Measurements from ENCODE around the gene HKDC1. TPM values are rescaled to one million over a fixed set of nuclear protein-coding genes. Genes with fewer than 3 reads are reported as not detected.

The HKDC1 gene
- polyA plus RNA-seq, 2 of the 4 experiments (the other 2 are of a cell fraction): 32.5 to 32.8 TPM

DNA sequence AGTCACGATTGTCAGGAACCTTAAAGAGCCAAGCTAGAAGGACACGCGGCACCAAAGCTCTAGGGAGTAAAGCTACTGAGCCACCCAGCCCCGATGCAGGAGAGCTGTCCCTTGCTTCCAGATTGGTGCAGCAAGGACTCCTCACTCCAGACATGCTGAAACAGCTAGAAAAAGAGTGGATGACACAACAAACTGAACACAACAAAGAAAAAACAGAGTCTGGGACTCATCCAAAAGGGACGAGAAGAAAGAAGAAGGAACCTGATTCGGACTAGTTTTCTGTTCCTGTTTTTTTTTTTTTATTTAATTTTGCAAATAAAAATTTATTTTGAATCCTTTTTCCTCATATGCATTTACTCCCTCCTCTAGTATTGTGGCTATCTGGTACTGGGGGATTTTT is 11.4 kb upstream of the HKDC1 start (continued):
- no peak for TF ChIP-seq HES2 (IDR thresholded peaks at IDR 0.05)
- no peak for TF ChIP-seq ATOH8 (CRISPR knock-in tag; IDR thresholded peaks at IDR 0.05; ENCODE audit: low read depth)

GRCh38 chr10:69209787-69210484 is 10.2 kb upstream of the HKDC1 start:
- no peak overlapping the region for H3K4me3 ChIP-seq
- FAIRE-seq (no peak), ATAC-seq (no peak), DNase-seq (ENCODE audit: low read depth in 1 of 2, low spot score in 1 of 2) (no peak)
- 86% methylated on average over 3 of the region's 3 CpGs for WGBS (ENCODE audit: missing lambda C conversion rate)
- H3K4me2 ChIP-seq: no peak overlapping the region
- peaks cover 6% of the 10 kb centered on the region for H3K4me1 ChIP-seq
- no peaks in the 10 kb centered on the region for H3K9me3 ChIP-seq
- TF ChIP-seq, protein P1, sequence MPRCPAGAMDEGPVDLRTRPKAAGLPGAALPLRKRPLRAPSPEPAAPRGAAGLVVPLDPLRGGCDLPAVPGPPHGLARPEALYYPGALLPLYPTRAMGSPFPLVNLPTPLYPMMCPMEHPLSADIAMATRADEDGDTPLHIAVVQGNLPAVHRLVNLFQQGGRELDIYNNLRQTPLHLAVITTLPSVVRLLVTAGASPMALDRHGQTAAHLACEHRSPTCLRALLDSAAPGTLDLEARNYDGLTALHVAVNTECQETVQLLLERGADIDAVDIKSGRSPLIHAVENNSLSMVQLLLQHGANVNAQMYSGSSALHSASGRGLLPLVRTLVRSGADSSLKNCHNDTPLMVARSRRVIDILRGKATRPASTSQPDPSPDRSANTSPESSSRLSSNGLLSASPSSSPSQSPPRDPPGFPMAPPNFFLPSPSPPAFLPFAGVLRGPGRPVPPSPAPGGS (IDR thresholded peaks at IDR 0.05): no peak
- TF ChIP-seq PHF8 (IDR thresholded peaks at IDR 0.05; ENCODE audit: borderline replicate concordance, low read depth) (no peak), BHLHE40 (IDR thresholded peaks at IDR 0.05; ENCODE audit: low read depth, low read length) (no peak), RFX5 (IDR thresholded peaks at IDR 0.05) (no peak), TFCP2L1 (CRISPR knock-in tag; IDR thresholded peaks at IDR 0.05) (no peak), EP300 (IDR thresholded peaks at IDR 0.05) (no peak), CHD4 (IDR thresholded peaks at IDR 0.05; ENCODE audit: borderline replicate concordance) (no peak), FOSB (CRISPR knock-in tag; IDR thresholded peaks at IDR 0.05) (no peak), MAX (IDR thresholded peaks at IDR 0.05) (no peak), NR3C1 (IDR thresholded peaks at IDR 0.05) (no peak)
- H3K27ac ChIP-seq: no peak overlapping the region
- ChIA-PET CTCF (interaction anchor here (0.9 to 1.4 kb wide), 4 partner anchors 10 to 182 kb away, joined by 3 to 4 read pairs (median 3); partner anchors contain the start of gene HKDC1), POLR2A (no interaction called here)

- H3K4me2 ChIP-seq: no peak overlapping the region
Observed at GRCh38 chr10:69211104-69211503, 9.0 kb upstream of the HKDC1 start.

GRCh38 chr10:69211524-69211923 is 8.6 kb upstream of the HKDC1 start:
- H3K4me3 ChIP-seq: no peak overlapping the region
- ChIA-PET POLR2A (no interaction called here), CTCF (interaction anchor here (2.2 kb wide), 1 partner anchor 11 kb away, joined by 7 read pairs; no protein-coding TSS in a partner anchor)
- TF ChIP-seq HOXB13 (CRISPR knock-in tag; IDR thresholded peaks at IDR 0.05; ENCODE audit: low read depth) (no peak), ZSCAN20 (CRISPR knock-in tag; IDR thresholded peaks at IDR 0.05) (no peak), EP300 (IDR thresholded peaks at IDR 0.05) (no peak), CEBPB (IDR thresholded peaks at IDR 0.05) (no peak), CBX8 (IDR thresholded peaks at IDR 0.05) (no peak), ZFP36 (IDR thresholded peaks at IDR 0.05; ENCODE audit: borderline replicate concordance, partially characterized antibody) (no peak), KDM5A (IDR thresholded peaks at IDR 0.05) (no peak), CHD2 (IDR thresholded peaks at IDR 0.05; ENCODE audit: low read length, partially characterized antibody) (no peak), HDAC2 (IDR thresholded peaks at IDR 0.05) (no peak), POLR2A (IDR thresholded peaks at IDR 0.05; ENCODE audit: low read length) (no peak), FOSL2 (IDR thresholded peaks at IDR 0.05) (no peak), FOSL2 (CRISPR knock-in tag; IDR thresholded peaks at IDR 0.05) (no peak), NR3C1 (IDR thresholded peaks at IDR 0.05) (no peak), ZNF302 (CRISPR knock-in tag; IDR thresholded peaks at IDR 0.05) (no peak)
- TF ChIP-seq, protein P2, sequence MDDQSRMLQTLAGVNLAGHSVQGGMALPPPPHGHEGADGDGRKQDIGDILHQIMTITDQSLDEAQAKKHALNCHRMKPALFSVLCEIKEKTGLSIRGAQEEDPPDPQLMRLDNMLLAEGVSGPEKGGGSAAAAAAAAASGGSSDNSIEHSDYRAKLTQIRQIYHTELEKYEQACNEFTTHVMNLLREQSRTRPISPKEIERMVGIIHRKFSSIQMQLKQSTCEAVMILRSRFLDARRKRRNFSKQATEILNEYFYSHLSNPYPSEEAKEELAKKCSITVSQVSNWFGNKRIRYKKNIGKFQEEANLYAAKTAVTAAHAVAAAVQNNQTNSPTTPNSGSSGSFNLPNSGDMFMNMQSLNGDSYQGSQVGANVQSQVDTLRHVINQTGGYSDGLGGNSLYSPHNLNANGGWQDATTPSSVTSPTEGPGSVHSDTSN (IDR thresholded peaks at IDR 0.05): no peak
- TF ChIP-seq, protein P1 (IDR thresholded peaks at IDR 0.05): no peak
- H3K4me1 ChIP-seq: peaks cover 13% of the 10 kb centered on the region
- DNase-seq (ENCODE audit: low read depth in 1 of 2, low spot score in 1 of 2) (no peak), ATAC-seq (no peak), FAIRE-seq (no peak)
- WGBS (ENCODE audit: missing lambda C conversion rate): 92% methylated on average over 3 of the region's 3 CpGs
- no peak overlapping the region for H3K27ac ChIP-seq
- H3K9me3 ChIP-seq: no peaks in the 10 kb centered on the region
- H3K4me2 ChIP-seq: no peak overlapping the region

More at GRCh38 chr10:69211104-69211503, 9.0 kb upstream of the HKDC1 start:
- ATAC-seq (no peak), DNase-seq (ENCODE audit: low read depth in 1 of 2, low spot score in 1 of 2) (no peak), FAIRE-seq (no peak)
- CTCF ChIA-PET: interaction anchor here (0.9 to 2.2 kb wide), 3 partner anchors 12 to 181 kb away, joined by 3 to 7 read pairs (median 4); no protein-coding TSS in a partner anchor
- no peak for TF ChIP-seq EP300 (IDR thresholded peaks at IDR 0.05)
- no peak for TF ChIP-seq HOXB5 (CRISPR knock-in tag; IDR thresholded peaks at IDR 0.05)
- Histone ChIP-seq H3K27ac (no peak overlapping the region), H3K4me1 (peaks cover 9% of the 10 kb centered on the region), H3K9me3 (no peaks in the 10 kb centered on the region), H3K4me3 (no peak overlapping the region)
- 81% methylated on average over 2 of the region's 2 CpGs for WGBS (ENCODE audit: missing lambda C conversion rate)
- POLR2A ChIA-PET: no interaction called here
